ENCODE results near the gene SLC13A4. TPM values are rescaled to one million over a fixed set of nuclear protein-coding genes. Genes with fewer than 3 reads are reported as not detected.

SLC13A4 gene
- total RNA-seq, 1 experiment from 2014 or later: 0.21 TPM

GRCh38 chr7:135726911-135727673 is 894 bp downstream of the SLC13A4 start:
- in situ Hi-C loops (cut with HindIII; ENCODE audit: low pct_unique_long_range_greater_than_20kb, low sequenced_read_pairs): no loop called here
- DNase-seq (ENCODE audit: low read depth, low spot score): no peak

- in situ Hi-C loops (cut with HindIII; ENCODE audit: low pct_unique_long_range_greater_than_20kb, low sequenced_read_pairs): no loop called here
- no peak for DNase-seq (ENCODE audit: low read depth, low spot score)
Measured at GRCh38 chr7:135726276-135726788, 1.7 kb downstream of the SLC13A4 start.

- DNase-seq (ENCODE audit: low read depth, low spot score): no peak
- in situ Hi-C loops (cut with HindIII; ENCODE audit: low pct_unique_long_range_greater_than_20kb, low sequenced_read_pairs): no loop called here
Measured at GRCh38 chr7:135723411-135723810, 4.6 kb downstream of the SLC13A4 start.

GRCh38 chr7:135721198-135721820 is 6.7 kb downstream of the SLC13A4 start:
- in situ Hi-C loops (cut with HindIII; ENCODE audit: low pct_unique_long_range_greater_than_20kb, low sequenced_read_pairs): no loop called here
- DNase-seq (ENCODE audit: low read depth, low spot score): no peak

GRCh38 chr7:135719688-135720087 is 8.3 kb downstream of the SLC13A4 start:
- DNase-seq (ENCODE audit: low read depth, low spot score): no peak
- in situ Hi-C loops (cut with HindIII; ENCODE audit: low pct_unique_long_range_greater_than_20kb, low sequenced_read_pairs): no loop called here

GRCh38 chr7:135718794-135719437 is 9.1 kb downstream of the SLC13A4 start:
- DNase-seq (ENCODE audit: low read depth, low spot score): no peak
- in situ Hi-C loops (cut with HindIII; ENCODE audit: low pct_unique_long_range_greater_than_20kb, low sequenced_read_pairs): no loop called here

GRCh38 chr7:135718219-135718618 is 9.8 kb downstream of the SLC13A4 start:
- no peak for DNase-seq (ENCODE audit: low read depth, low spot score)
- in situ Hi-C loops (cut with HindIII; ENCODE audit: low pct_unique_long_range_greater_than_20kb, low sequenced_read_pairs): no loop called here

- in situ Hi-C loops (cut with HindIII; ENCODE audit: low pct_unique_long_range_greater_than_20kb, low sequenced_read_pairs): no loop called here
- no peak for DNase-seq (ENCODE audit: low read depth, low spot score)
Measured at GRCh38 chr7:135717693-135718092, 10.3 kb downstream of the SLC13A4 start.

GRCh38 chr7:135716677-135717238 is 11.2 kb downstream of the SLC13A4 start:
- DNase-seq (ENCODE audit: low read depth, low spot score): no peak
- in situ Hi-C loops (cut with HindIII; ENCODE audit: low pct_unique_long_range_greater_than_20kb, low sequenced_read_pairs): no loop called here

GRCh38 chr7:135715673-135716072 is 12.3 kb downstream of the SLC13A4 start:
- no peak for DNase-seq (ENCODE audit: low read depth, low spot score)
- in situ Hi-C loops (cut with HindIII; ENCODE audit: low pct_unique_long_range_greater_than_20kb, low sequenced_read_pairs): no loop called here

- in situ Hi-C loops (cut with HindIII; ENCODE audit: low pct_unique_long_range_greater_than_20kb, low sequenced_read_pairs): no loop called here
Measured at GRCh38 chr7:135715055-135715522, 12.9 kb downstream of the SLC13A4 start.

GRCh38 chr7:135714534-135715009 is 13.4 kb downstream of the SLC13A4 start:
- in situ Hi-C loops (cut with HindIII; ENCODE audit: low pct_unique_long_range_greater_than_20kb, low sequenced_read_pairs): no loop called here

More at GRCh38 chr7:135715055-135715522, 12.9 kb downstream of the SLC13A4 start:
- DNase-seq (ENCODE audit: low read depth, low spot score): no peak

GRCh38 chr7:135713836-135714470 is 14.0 kb downstream of the SLC13A4 start:
- DNase-seq (ENCODE audit: low read depth, low spot score): no peak
- in situ Hi-C loops (cut with HindIII; ENCODE audit: low pct_unique_long_range_greater_than_20kb, low sequenced_read_pairs): no loop called here

More at GRCh38 chr7:135714534-135715009, 13.4 kb downstream of the SLC13A4 start:
- no peak for DNase-seq (ENCODE audit: low read depth, low spot score)

GRCh38 chr7:135712796-135713195 is 15.2 kb downstream of the SLC13A4 start:
- no peak for DNase-seq (ENCODE audit: low read depth, low spot score)
- in situ Hi-C loops (cut with HindIII; ENCODE audit: low pct_unique_long_range_greater_than_20kb, low sequenced_read_pairs): no loop called here

- no peak for DNase-seq (ENCODE audit: low read depth, low spot score)
- in situ Hi-C loops (cut with HindIII; ENCODE audit: low pct_unique_long_range_greater_than_20kb, low sequenced_read_pairs): no loop called here
Measured at GRCh38 chr7:135712182-135712782, 15.7 kb downstream of the SLC13A4 start.

- no peak for DNase-seq (ENCODE audit: low read depth, low spot score)
- in situ Hi-C loops (cut with HindIII; ENCODE audit: low pct_unique_long_range_greater_than_20kb, low sequenced_read_pairs): no loop called here
Measured at GRCh38 chr7:135711139-135711469, 16.9 kb downstream of the SLC13A4 start.

GRCh38 chr7:135710417-135711138 is 17.4 kb downstream of the SLC13A4 start:
- in situ Hi-C loops (cut with HindIII; ENCODE audit: low pct_unique_long_range_greater_than_20kb, low sequenced_read_pairs): no loop called here
- DNase-seq (ENCODE audit: low read depth, low spot score): peak; percentile 62
